GM13977 (cell line): ENCODE measurements around the gene CDH20.

Source experiments
- DNase-seq: peaks from one replicate; pipeline ENCODE4 v3.0.0; 2012; ENCODE audit warnings: low spot score
- in situ Hi-C: fragments of 300-500 bp; cut with MboI; formaldehyde crosslinking; loops from one replicate; pipeline ENCODE4 v1.12.0; 2022; ENCODE audit warnings: low sequenced_read_pairs, low pct_unique_long_range_greater_than_20kb, mixed read lengths, inconsistent platforms; ENCODE audit not compliant: unreplicated experiment
- TF ChIP-seq, protein P1 (sequence below): IDR thresholded peaks from 2 replicates; pipeline ENCODE4 v1.5.1; 2012; ENCODE audit warnings: mild to moderate bottlenecking, control low read depth; ENCODE audit not compliant: insufficient read depth; ENCODE audit errors: extremely low read depth, missing control alignments

CDH20 gene

GRCh38 chr18:61448316-61448715, 115.1 kb downstream of the CDH20 start:
- DNase-seq: no peak
- TF ChIP-seq, protein P1, sequence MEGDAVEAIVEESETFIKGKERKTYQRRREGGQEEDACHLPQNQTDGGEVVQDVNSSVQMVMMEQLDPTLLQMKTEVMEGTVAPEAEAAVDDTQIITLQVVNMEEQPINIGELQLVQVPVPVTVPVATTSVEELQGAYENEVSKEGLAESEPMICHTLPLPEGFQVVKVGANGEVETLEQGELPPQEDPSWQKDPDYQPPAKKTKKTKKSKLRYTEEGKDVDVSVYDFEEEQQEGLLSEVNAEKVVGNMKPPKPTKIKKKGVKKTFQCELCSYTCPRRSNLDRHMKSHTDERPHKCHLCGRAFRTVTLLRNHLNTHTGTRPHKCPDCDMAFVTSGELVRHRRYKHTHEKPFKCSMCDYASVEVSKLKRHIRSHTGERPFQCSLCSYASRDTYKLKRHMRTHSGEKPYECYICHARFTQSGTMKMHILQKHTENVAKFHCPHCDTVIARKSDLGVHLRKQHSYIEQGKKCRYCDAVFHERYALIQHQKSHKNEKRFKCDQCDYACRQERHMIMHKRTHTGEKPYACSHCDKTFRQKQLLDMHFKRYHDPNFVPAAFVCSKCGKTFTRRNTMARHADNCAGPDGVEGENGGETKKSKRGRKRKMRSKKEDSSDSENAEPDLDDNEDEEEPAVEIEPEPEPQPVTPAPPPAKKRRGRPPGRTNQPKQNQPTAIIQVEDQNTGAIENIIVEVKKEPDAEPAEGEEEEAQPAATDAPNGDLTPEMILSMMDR: no peak
- in situ Hi-C loops: no loop called here

GRCh38 chr18:61459896-61460648, 126.8 kb downstream of the CDH20 start:
- in situ Hi-C loops: no loop called here
- no peak for DNase-seq
- TF ChIP-seq, protein P1: no peak

- TF ChIP-seq, protein P1: no peak
- DNase-seq: no peak
- in situ Hi-C loops: no loop called here
Measured at GRCh38 chr18:61464551-61465142, 131.4 kb downstream of the CDH20 start.

DNA sequence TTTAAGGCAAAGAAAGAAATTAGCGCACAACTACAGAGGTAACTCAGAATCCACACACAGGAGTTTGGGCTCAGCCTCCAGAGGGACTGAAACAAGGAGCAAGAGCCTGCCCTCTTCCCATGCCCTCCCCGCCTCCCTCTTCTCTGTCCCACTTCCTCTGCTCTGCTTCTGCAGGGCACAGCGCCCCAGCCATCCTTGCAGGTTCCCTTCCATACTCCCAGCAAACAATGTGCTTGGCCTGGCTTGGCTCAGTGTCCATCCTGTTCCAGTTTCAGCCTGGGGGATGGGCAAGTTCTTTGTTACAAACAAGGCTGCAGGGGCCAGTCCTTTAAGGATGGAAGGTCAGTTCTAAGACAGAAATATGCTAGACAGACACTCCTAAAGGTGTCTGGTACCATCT, 133.5 kb downstream of the CDH20 start:
- in situ Hi-C loops: no loop called here
- DNase-seq: no peak
- TF ChIP-seq, protein P1: no peak

- TF ChIP-seq, protein P1: no peak
- in situ Hi-C loops: no loop called here
- no peak for DNase-seq
Measured at GRCh38 chr18:61470031-61470674, 136.9 kb downstream of the CDH20 start.

DNA sequence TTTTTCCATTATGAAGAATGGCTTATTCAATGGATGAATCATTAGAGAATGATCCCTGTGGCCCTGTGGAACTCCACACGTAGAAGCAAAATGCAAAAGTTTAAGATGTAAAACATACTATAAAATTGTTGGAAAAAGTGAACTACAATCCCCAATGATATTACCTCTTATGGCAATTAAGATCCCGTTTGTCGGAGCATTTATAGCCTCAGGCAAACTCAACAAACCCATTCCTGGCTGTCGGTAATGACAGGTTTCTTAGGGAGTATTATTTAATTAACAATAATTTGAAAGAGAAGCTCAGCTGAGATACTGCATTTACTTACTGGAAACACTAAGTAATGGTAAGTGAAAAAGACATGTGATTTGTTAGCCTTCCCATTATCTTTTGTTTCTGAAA, 138.3 kb downstream of the CDH20 start:
- no peak for DNase-seq
- in situ Hi-C loops: no loop called here
- TF ChIP-seq, protein P1: no peak
